IMR-90 (cell line): Measurements from ENCODE around the gene ZDHHC16. TPM values are rescaled to one million over a fixed set of nuclear protein-coding genes. Genes with fewer than 3 reads are reported as not detected.

Source experiments
- ATAC-seq: fragments of 200-7000 bp; cut with Tn5 transposase; 2 replicates; pipeline ENCODE4 v1.9.1; 2020; ENCODE audit warnings: low read depth, mild to moderate bottlenecking, moderate library complexity
- BruUV-seq: library from RNA; stranded (reverse); fragments of 400-500 nt; replicated peaks from 2 replicates; lab custom pipeline; 2021; lab: Mats Ljungman, UMichigan
- CTCF ChIA-PET: fragments of 300-600 bp; formaldehyde crosslinking; extraction: SDS; loops from one replicate; lab custom pipeline; 2021; ENCODE audit warnings: antibody characterized with exemption; lab: Yijun Ruan, JAX
- POLR2A ChIA-PET: fragments of 300-600 bp; sonication (Branson Sonifier 250); formaldehyde crosslinking; loops from one replicate; lab custom pipeline; 2022; ENCODE audit warnings: antibody characterized with exemption; ENCODE audit not compliant: unreplicated experiment; lab: Charles Lee
- DNase-seq: peaks from one replicate; pipeline ENCODE4 v3.0.0; 2013
- H2AFZ ChIP-seq: replicated peaks from 2 replicates; pipeline ENCODE3; 2013; ENCODE audit warnings: low read length, mild to moderate bottlenecking; ENCODE audit not compliant: poor library complexity
- H2AK5ac ChIP-seq: 2 replicates; pipeline ENCODE4 v1.6.1; 2013; ENCODE audit warnings: low read depth, low read length, inconsistent platforms
- H2AK9ac ChIP-seq: replicated peaks from 2 replicates; pipeline ENCODE3; 2013; ENCODE audit warnings: mild to moderate bottlenecking, low read depth, low read length, moderate library complexity; ENCODE audit not compliant: poor library complexity
- H2BK120ac ChIP-seq: 2 replicates; pipeline ENCODE4 v1.6.1; 2013; ENCODE audit warnings: low read depth, low read length, inconsistent platforms
- H2BK15ac ChIP-seq: 3 replicates; pipeline ENCODE4 v1.6.1; 2013; ENCODE audit warnings: low read depth, low read length, inconsistent platforms
- H2BK20ac ChIP-seq: 2 replicates; pipeline ENCODE4 v1.6.1; 2013; ENCODE audit warnings: low read depth, mild to moderate bottlenecking, inconsistent platforms, low read length, moderate library complexity
- H2BK5ac ChIP-seq: 2 replicates; pipeline ENCODE4 v1.6.1; 2013; ENCODE audit warnings: mild to moderate bottlenecking, low read depth, low read length, inconsistent platforms; ENCODE audit not compliant: poor library complexity, severe bottlenecking
- H3K14ac ChIP-seq: replicated peaks from 2 replicates; pipeline ENCODE4 v1.6.1; 2013; ENCODE audit warnings: low read depth, low read length, inconsistent platforms
- H3K18ac ChIP-seq: 2 replicates; pipeline ENCODE4 v1.6.1; 2013; ENCODE audit warnings: low read depth, low read length, control low read depth
- H3K23ac ChIP-seq: 2 replicates; pipeline ENCODE4 v1.6.1; 2013; ENCODE audit warnings: low read depth, low read length, inconsistent platforms
- H3K27ac ChIP-seq: 2 replicates; pipeline ENCODE4 v1.5.1; 2013; ENCODE audit warnings: mild to moderate bottlenecking, control low read depth, low read length; ENCODE audit not compliant: insufficient read depth
- H3K27me3 ChIP-seq: 2 replicates; pipeline ENCODE4 v1.6.1; 2013; ENCODE audit warnings: low read length; ENCODE audit not compliant: control insufficient read depth, insufficient read depth
- H3K36me3 ChIP-seq: 2 replicates; pipeline ENCODE4 v1.6.1; 2013; ENCODE audit warnings: low read length, mixed read lengths; ENCODE audit not compliant: control insufficient read depth, insufficient read depth
- H3K4ac ChIP-seq: 2 replicates; pipeline ENCODE4 v1.6.1; 2013; ENCODE audit warnings: low read depth, low read length, inconsistent platforms
- H3K4me1 ChIP-seq: 2 replicates; pipeline ENCODE4 v1.6.1; 2013; ENCODE audit warnings: low read length, mixed read lengths; ENCODE audit not compliant: control insufficient read depth, insufficient read depth
- H3K4me2 ChIP-seq: 2 replicates; pipeline ENCODE4 v1.6.1; 2013; ENCODE audit warnings: low read depth, mild to moderate bottlenecking, control low read depth, low read length, moderate library complexity
- H3K4me3 ChIP-seq: 2 replicates; pipeline ENCODE4 v1.5.1; 2013; ENCODE audit warnings: low read depth, mild to moderate bottlenecking, control low read depth, low read length, moderate library complexity; ENCODE audit not compliant: insufficient read depth
- H3K56ac ChIP-seq: 2 replicates; pipeline ENCODE4 v1.6.1; 2013; ENCODE audit warnings: low read length, inconsistent platforms; ENCODE audit not compliant: insufficient read depth; ENCODE audit errors: extremely low read depth
- H3K79me1 ChIP-seq, 2 experiments: 2 replicates each; pipeline ENCODE4 v1.6.1; 2013; ENCODE audit warnings: low read length in 2 of 2, inconsistent platforms in 1 of 2, low read depth in 1 of 2
- H3K9ac ChIP-seq: 2 replicates; pipeline ENCODE4 v1.6.1; 2013; ENCODE audit warnings: low read depth, low read length, control low read depth
- H3K9me1 ChIP-seq: 2 replicates; pipeline ENCODE4 v1.6.1; 2013; ENCODE audit warnings: low read length, inconsistent platforms; ENCODE audit not compliant: insufficient read depth
- H3K9me3 ChIP-seq: 2 replicates; pipeline ENCODE4 v1.6.1; 2013; ENCODE audit warnings: low read length; ENCODE audit not compliant: control insufficient read depth, insufficient read depth
- H4K20me1 ChIP-seq: 2 replicates; pipeline ENCODE4 v1.6.1; 2013; ENCODE audit warnings: low read length, inconsistent platforms; ENCODE audit not compliant: insufficient read depth
- H4K5ac ChIP-seq: 2 replicates; pipeline ENCODE4 v1.6.1; 2013; ENCODE audit warnings: mild to moderate bottlenecking, low read depth, low read length, control low read depth
- H4K8ac ChIP-seq, 2 experiments: 2 replicates each; pipeline ENCODE4 v1.6.1; 2013; ENCODE audit warnings: low read depth in 2 of 2, low read length in 2 of 2, control low read depth in 1 of 2, inconsistent platforms in 1 of 2
- H4K91ac ChIP-seq: 2 replicates; pipeline ENCODE4 v1.6.1; 2013; ENCODE audit warnings: low read depth, low read length, inconsistent platforms; ENCODE audit not compliant: insufficient read depth
- BHLHE40 ChIP-seq: fragments of 150-350 bp; IDR thresholded peaks from 2 replicates; pipeline ENCODE4 v1.6.1; 2016; ENCODE audit warnings: mild to moderate bottlenecking, low read depth, low read length
- MAFK ChIP-seq: IDR thresholded peaks from 2 replicates; pipeline ENCODE4 v1.6.1; 2012; ENCODE audit warnings: low read depth, low read length, improper control_type of control experiment
- MXI1 ChIP-seq: IDR thresholded peaks from 2 replicates; pipeline ENCODE4 v1.6.1; 2012; ENCODE audit warnings: low read depth, mild to moderate bottlenecking, low read length, moderate library complexity, borderline replicate concordance
- NFE2L2 ChIP-seq: fragments of 150-350 bp; IDR thresholded peaks from 2 replicates; pipeline ENCODE4 v1.6.1; 2016; ENCODE audit warnings: low read depth, mild to moderate bottlenecking, low read length
- POLR2A ChIP-seq: IDR thresholded peaks from 2 replicates; pipeline ENCODE4 v1.6.1; 2012; ENCODE audit warnings: mild to moderate bottlenecking, low read depth, low read length
- RCOR1 ChIP-seq: IDR thresholded peaks from 2 replicates; pipeline ENCODE4 v1.6.1; 2012; ENCODE audit warnings: mild to moderate bottlenecking, low read length, improper control_type of control experiment; ENCODE audit not compliant: insufficient replicate concordance
- SMC3 ChIP-seq: fragments of 150-350 bp; IDR thresholded peaks from 2 replicates; pipeline ENCODE4 v1.6.1; 2016; ENCODE audit warnings: low read depth, mild to moderate bottlenecking, antibody characterized with exemption, low read length, moderate library complexity
- WGBS, 2 experiments: methylation state at CpG; one replicate each; pipeline versions ENCODE4 v1.1.5 to v1.1.7; 2013; ENCODE audit warnings: missing lambda C conversion rate in 2 of 2; ENCODE audit not compliant: insufficient read length in 1 of 2; ENCODE audit errors: extremely low coverage in 2 of 2; 5-methylcytosine and 5-hydroxymethylcytosine counted together
- dilution Hi-C: fragments of 300-500 bp; cut with HindIII; formaldehyde crosslinking; loops from one replicate; pipeline ENCODE4 v1.14.3; 2018; ENCODE audit warnings: low sequenced_read_pairs; ENCODE audit not compliant: unreplicated experiment
- in situ Hi-C: fragments of 300-500 bp; cut with MboI; formaldehyde crosslinking; loops from 3 replicates; pipeline ENCODE4 v1.14.3; 2019; ENCODE audit warnings: low sequenced_read_pairs, inconsistent platforms, mixed read lengths
- intact Hi-C: fragments of 100-400 bp; cut with micrococcal nuclease; formaldehyde crosslinking; loops from 2 replicates; pipeline ENCODE4 v1.10.0; 2022
- polyA plus RNA-seq, 3 experiments: library from polyadenylated mRNA; depleted of rRNA; stranded (reverse); fragments of >200 nt; gene quantifications; 2 replicates each; pipeline ENCODE4 v1.2.3, GENCODE V29; 2012; ENCODE audit warnings: low replicate concordance in 1 of 3
- total RNA-seq: library from RNA; depleted of rRNA; stranded (reverse); fragments of >200 nt; gene quantifications from 2 replicates; pipeline ENCODE4 v1.2.3, GENCODE V29; 2012

The ZDHHC16 gene
- total and polyA plus RNA-seq, 2 of the 4 experiments (the other 2 are of a cell fraction): 54.7 to 64.0 TPM

- Histone ChIP-seq H4K8ac (no peak overlapping the region), H3K14ac (no peak overlapping the region), H2AFZ (no peak overlapping the region), H4K5ac (no peak overlapping the region), H2BK5ac (no peak overlapping the region), H2AK5ac (no peak overlapping the region), H3K18ac (no peak overlapping the region), H3K27ac (no peak overlapping the region), H3K36me3 (peaks cover 85% of the 10 kb centered on the region), H2AK9ac (no peak overlapping the region), H3K79me1 (peaks cover 40 to 68% of the 10 kb centered on the region in 2 experiments), H4K20me1 (peaks cover 24% of the 10 kb centered on the region), H2BK20ac (no peak overlapping the region), H3K4me1 (peaks cover 1% of the 10 kb centered on the region; the same call in 1 of the 2 replicates), H2BK15ac (no peak overlapping the region), H3K56ac (no peak overlapping the region), H3K23ac (no peak overlapping the region), H3K4ac (no peak overlapping the region), H3K9me1 (peaks cover 8% of the 10 kb centered on the region; the same call in 1 of the 2 replicates), H4K91ac (no peak overlapping the region), H3K4me3 (no peak overlapping the region), H3K9me3 (no peaks in the 10 kb centered on the region), H3K9ac (no peak overlapping the region), H3K27me3 (no peaks in the 10 kb centered on the region), H3K4me2 (no peak overlapping the region), H2BK120ac (no peak overlapping the region)
- in situ Hi-C loops: no loop called here
- POLR2A ChIA-PET: no interaction called here
- DNase-seq (no peak), ATAC-seq (no peak)
- CTCF ChIA-PET: no interaction called here
- no TSS peak for BruUV-seq
- intact Hi-C loops: no loop called here
- TF ChIP-seq SMC3: no peak
- TF ChIP-seq MXI1: no peak
- TF ChIP-seq NFE2L2: no peak
- no peak for TF ChIP-seq POLR2A
- TF ChIP-seq RCOR1: no peak
- no peak for TF ChIP-seq BHLHE40
- no peak for TF ChIP-seq MAFK
- dilution Hi-C loops: no loop called here
- no CpG with 5 or more reads among the region's 3 CpGs for WGBS, 2 experiments
Observed at GRCh38 chr10:97456686-97457065, 10.7 kb downstream of the ZDHHC16 start.
